Stimulated activated CD4-positive, alpha-beta T cell treated with anti-CD3 and anti-CD28 coated beads, Interleukin-1b, Interleukin-23, amount 100 ng/mL, for 4 hours (primary cell): ENCODE measurements around the gene CADM1.
A peak's percentile ranks its signal among the peaks of the same experiment; 100 is the strongest.

Experiments
- DNase-seq, 2 donors: peaks; one replicate each; pipeline ENCODE4 v3.0.0-alpha.2; 2020; ENCODE audit warnings: low read depth in 2 of 2

Gene CADM1

DNA sequence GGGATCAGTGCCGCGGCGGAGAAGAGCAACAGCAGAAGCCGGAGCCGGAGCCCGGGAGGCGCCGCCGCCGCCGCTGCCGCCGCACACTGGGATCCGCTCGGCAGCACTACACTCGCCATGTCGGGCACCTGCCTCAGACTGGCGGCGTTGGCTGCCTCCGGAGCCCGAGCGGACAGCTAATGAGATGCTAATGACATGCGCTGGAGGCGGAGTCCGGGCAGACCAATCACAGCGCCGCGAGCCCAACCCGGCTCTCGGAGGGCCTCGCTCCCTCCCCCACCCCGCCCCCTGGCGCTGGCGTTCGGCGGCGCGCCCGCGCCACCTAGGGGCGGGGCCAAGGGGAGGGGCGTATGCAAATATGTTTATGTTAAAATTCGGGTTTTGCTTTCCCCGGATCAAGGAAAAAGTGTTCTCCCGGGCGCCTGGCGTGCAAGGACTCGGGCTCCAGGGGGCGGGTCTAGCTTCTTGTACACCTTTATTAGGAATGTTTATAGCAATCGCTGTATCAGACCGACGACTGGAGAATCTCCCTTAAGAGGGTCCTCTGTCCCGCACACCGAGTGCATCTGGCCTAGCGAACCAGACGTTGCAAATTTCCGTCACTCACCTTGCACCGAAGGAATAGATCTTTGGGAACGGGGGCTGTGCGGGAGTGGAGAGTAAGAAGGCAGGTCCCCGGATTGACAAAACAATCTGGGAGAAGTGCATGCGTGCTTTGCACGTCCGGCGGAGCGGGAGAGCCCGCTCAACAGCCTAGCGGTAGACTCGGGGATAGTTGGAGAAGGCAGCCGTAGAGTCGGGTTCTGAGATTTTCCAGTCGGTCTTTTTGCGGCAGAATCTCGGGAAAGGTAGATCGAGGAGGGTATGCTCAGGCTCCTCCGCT, at the start of gene CADM1:
Gene CADM1, minus strand, starts transcription at position 140 of the 883 bp plus-strand sequence.
- peak; percentile 39 to 56 for DNase-seq

DNA sequence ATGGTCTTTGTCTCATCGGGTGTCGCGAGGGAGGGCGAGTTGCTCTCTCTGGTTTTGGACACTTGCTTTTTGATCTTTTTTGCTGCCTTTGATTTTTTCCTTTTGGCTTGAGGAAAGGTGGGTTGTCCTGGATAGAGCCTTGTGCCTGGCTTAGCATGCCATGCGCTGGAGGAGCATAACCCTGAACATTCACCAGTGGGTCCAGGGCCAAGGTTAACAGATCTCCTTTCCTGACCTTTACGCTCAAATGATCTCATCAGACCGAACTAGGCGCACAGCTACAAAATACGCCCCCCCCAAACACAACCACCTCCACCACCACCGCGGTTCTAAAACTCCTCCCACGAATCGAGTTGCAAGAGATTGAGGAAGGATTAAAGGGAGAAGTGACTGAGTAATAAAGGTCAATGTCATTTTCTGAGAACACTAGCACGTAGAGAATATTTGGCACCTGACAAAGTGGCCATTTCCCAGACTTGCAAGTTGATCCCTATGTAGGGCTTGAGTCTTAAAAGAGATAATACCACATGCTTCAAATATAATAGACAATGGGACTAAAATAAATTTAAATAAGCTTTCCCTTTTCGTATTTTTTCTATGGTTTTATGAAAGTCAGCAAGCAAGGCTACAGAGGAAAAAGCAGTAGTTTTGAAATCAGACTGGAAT, 48.7 kb upstream of the CADM1 start:
- no peak for DNase-seq

DNA sequence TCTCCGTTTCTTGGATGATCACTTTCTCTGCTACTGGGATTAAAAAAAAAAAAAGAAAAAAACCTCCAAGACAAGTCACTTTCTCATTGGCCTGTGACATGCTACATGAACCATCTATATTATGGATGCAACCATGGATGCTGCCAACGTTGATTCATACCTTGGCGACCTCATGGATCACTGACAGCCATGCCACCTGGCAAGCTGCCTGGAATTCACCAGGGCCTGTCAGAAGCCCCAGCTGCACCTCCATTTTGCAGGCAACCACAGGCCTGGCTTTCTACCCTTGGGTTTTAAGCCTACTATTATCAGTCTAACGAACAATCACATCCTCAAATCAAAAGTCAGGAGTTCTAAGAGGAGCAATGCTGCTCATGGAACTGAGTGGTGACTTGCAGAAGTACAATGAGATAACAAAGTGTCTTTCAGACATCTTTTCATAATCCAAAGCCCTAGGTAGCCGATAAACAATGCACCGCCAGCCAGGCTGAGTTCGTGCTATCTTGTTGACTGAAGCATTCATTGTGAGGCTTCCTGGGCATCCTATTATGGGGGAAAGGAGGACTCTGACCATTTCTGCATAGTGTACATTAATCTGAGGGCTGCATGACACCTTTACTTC, 48.0 kb upstream of the CADM1 start:
- DNase-seq, result no peak

DNA sequence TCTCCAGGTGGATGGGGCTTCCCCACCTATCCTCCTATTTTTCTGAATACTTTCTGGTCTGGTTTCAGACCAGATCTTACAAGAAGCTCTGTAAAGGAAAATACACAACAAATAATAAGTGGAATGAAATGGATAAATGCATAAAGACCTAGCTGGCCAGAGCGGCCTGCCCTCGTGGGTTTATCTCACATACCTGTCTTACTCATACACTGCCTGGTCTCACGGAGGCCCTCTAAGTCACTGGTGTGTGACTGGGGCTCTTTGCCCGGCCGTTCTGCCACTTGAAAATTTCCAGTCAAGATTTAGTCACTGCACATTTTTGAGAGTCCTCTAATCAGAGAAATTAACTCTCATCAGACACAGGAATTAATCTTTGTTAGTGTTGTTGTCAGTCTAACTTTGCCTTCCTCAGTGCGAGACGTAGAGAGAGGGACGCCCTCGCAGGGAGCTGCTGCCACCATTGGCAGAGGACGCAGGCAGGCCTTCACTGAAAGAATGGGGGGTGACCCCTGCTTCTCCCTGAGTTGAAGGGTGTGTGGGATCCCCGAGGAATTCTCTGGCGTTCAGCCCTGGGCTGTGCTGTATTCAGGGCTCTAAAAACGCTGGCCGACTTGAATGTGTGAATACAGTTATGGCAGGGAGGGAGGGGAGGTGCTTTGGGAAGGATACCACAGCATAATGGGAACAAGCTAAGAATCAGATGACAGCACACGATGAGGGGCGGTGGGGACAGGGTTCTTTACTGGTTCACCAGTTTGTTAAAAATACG, 46.3 kb upstream of the CADM1 start:
- no peak for DNase-seq

DNA sequence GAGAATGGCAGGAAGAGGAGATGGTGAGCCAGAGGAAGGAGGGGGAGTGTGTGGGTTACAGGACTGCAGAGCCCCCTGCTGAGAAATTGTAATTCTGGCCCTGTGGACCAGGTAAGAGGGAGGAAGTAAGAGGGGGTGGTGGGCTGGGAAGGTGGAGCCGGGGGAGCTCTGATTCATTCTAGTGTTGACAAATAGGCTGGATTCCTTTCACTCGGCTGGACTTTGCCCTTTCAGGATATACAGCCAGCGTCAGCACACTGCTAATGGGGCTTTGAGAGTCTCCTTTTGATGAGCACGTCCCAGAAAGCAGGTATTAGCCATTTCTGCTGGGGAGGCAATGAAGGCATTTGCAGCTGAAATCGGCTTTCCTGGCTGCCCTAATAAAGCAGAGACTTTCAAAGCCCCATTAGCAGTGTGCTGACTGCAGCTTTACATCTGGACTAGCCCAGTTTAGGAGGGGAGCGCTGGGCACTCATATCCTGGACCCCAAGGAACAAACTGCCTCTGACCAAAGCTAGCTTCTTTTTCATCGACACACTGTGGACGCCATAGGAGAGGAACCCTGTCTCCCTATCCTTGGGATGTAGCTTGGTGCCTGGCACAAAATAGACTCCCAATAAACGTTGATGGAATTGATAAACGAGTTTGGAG, 44.8 kb upstream of the CADM1 start:
- no peak for DNase-seq

DNA sequence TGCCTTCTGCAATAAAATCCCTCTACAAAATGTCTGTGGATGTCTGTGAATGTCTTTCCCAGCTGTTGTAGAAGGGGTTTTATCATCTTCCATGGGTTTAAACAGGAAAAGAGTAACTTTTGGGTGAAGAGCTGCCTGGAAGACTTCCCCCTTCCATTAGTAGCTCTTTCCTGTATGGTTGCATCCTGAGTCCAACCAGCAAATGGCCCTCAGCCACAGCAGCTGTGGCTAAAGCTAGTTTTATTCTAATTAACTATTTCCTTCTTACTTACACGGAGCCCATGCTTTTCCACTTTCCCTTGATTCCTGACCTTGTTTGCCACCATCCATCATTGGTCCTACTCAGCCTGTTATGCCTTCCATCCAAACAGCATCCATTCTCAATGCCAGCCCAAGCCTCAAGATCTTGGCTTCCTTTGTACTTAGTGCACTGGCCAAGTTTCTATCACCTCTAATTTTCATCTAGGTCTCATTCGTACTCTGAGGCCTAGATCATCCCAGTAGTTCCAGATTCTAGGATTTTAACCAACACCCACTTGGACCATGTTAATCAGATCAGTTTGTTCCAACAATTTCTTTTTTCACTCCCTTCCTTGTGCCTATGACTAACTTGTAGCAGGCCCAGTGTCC, 41.5 kb upstream of the CADM1 start:
- no peak for DNase-seq

DNA sequence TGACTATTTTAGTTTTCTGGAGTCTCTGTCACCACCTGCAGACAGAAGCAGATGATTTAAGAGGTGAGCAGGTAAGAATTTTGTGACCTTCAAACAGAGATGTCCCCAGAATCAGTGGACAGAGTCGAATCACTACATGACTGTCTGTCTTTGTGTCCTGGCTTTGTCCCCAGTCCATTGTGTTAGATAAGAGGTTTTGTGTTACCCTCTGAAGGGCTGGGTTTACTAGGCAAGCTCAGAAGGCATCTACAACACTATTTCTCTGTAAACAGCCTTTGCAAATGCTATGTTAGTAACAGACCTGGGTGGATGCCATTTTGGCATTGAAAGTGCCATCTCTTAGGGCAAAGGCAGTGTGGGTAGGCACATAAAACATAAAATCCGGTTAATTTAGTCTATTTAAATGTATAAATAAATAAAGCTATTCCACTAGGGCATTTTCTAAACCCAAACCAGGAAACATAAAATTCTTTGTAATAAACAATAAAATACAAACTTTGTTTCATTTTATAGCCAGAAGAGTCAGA, 40.3 kb upstream of the CADM1 start:
- DNase-seq, result no peak

DNA sequence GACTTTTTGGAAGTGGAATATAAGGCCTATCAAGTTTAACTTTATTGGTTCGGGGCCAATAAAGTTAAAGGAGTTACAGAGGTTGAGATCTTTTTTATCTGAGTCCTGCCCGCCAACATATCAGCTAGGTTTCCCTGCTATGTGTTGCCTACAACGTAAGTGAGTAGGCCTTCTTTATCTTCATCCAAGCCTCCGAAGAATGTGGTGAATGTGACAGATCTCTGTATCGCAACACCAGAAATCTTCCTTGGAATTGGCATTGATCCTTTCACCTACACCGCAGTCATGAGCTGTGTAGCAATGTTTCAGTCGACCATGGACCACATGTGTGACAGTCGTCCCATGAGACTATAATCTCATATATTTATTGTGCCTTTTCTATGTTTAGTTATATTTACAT, 37.3 kb upstream of the CADM1 start:
- DNase-seq, result no peak

DNA sequence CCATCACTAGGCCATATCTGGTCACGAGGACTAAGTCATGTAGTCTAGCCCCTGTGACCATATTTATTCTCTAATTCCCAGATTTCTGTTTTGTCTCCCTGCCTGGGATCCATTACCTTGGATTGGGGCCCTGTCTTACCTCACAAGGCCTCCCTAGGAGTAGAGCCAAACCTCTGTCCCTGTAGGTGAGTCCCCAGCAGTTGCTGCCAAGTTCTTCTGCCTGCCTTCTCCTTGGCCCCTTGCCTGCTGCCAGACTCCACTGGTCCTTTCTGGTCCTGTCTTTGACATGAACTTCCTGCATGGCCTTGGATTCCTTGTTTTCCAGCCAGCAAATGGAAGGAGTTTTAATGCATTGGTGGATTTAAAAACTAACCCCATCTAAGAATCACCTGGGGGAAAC, 35.6 kb upstream of the CADM1 start:
- no peak for DNase-seq

DNA sequence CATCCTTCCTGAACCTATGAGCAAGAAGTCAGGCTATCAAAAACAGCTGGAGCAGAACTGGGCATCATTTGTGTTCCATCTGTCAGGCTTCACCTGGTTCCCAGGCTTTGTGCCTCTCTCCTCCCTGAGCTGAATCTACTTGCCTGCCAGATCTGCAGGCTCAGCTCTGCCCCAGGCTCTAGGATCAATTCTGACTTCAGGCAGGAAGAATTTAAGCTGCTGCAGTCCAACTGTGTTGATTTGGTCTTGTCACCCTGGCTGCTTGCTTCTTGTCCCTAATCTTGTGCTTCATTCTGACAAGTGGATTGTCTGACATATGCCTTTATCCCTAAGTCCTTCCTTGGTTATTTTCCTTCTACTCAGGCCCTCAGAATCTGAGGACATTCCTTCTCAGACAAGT, 31.6 kb upstream of the CADM1 start:
- DNase-seq, result no peak

DNA sequence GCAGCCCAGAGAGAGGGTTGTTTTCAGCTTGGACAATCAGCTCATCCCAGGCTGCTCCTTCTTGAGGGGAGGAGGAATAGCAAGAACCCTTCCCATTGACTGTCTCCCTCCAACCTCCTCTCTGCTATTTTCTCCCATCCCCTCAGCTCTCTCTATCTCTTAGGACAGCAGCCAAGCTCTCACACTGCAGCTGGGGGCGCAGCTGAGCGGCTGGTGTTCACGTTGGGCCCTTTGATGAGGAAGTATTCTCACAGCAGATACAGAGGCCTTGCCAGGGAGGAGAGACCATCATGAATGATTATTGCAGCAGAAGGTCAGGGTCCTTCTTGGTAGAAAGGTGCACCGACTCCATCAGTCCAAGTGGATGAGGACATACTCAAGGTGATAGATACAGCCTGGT, 26.5 kb upstream of the CADM1 start:
- no peak for DNase-seq

DNA sequence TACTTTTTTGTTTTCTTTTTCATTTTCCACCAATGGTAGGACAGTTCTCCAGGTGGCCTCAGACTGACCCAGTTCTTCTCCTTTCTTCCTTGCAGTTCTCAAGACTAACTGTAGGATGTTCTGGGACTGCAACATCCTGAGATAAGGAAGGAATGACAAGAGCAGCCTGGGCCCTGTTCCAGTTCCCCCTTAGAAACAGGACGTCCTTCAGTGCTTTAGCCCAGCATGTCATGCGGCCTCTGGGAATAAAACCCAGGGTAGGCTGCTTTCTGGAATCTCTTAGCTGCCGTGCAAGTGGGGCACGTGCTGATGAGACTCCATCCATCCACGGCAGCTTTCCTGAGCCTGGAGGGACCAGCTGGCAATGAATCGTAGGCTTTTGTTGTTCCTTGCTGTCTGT, 24.0 kb upstream of the CADM1 start:
- no peak for DNase-seq

DNA sequence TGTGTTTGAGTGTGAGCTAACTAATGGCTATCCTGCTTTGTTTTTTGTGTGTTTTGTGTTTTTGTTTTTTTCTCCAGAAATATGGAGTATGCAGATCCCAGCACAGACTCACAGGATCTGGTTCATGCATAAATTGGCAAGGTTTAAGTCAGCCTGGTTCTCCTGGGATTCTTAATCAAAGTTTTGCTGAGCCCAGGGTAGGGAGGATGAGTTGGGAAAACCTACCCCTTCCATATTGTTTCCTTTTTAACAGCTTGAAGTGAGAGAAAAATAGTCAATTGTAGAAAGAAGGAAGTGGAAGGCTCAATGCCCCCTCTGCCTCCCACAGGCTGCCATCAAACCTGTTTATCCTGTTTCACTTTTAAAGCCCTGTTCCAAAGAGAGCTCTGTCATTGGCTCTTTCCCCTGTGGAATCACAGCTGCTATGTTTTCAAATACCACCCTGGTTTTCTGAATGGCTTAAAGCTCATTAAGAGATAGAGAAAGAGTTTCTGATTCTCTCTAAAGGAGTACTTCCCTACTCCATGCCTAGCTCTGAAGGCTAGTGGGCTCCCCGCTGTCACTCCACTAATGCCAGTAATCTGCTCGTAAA, 23.4 kb upstream of the CADM1 start:
- DNase-seq, result no peak

DNA sequence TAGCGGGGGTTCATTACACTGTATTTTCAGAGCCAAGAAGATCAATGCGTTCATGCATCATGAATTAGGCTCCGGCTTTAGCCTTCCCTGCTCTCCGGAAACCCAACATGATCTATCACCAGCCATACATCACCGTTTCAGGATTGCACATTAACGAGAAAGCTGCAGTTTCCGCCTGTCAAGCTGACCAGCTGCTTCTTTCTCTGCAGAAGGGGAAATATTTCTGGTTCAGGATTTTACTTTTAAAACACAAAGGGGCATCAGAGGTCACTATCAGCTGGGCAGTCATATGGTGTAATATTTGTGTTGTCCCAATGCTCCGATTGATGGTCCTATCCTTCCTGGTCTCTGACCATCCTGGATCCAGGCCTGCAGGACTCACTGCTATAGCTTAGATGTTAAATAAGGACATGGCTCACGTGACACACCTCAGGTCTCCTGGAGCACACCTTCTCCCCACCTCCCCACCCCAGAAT, 21.4 kb upstream of the CADM1 start:
- no peak for DNase-seq

DNA sequence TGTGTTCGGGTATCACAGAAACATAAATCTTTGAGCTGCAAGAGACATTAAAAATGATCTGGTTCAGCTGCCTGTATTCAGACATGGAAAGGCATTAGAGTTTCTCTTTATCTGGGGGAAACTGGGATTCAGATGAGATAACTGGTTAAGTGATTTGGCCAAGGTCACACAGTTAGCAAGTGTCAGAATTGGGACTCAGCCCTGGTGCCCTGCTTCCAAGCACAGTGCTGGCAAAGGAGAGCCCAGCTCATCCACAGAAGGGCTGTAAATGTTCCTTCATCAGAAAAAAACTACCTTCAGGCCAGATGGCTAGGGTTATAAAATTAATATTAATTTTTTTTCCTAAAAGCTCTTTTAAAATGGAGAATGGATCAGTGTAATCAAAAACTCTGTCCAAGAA, 20.4 kb upstream of the CADM1 start:
- no peak for DNase-seq

DNA sequence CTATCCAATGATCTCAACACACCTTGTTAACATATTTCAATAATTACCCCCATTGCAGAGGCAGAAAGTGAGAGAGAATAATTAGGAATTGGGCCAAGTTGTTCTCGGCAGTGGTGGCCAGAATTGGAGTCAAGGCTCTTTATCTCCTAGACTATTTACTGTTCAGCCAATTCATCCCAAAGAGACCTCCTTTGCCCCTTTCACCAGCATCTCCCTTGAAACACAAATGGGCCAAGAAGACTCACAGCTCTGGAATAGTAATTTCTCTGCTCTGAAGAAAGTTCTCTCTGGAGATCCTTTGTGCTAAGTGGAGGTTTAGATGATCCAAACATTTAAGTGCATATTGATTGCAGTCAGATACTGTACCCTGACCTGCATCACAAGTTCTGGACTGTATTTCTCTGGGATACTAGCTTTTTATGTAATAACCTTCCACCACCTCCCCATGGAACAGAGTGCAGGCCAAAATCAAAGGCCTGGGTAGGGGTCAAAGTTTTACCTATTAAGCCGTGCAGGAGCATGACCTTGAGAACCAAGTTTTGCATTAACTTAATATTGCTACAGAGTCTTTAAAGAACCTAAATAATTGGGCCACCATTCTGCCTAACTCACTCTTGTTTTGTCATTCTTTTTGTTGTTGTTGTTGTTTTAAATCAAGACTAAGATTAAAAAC, 19.6 kb upstream of the CADM1 start:
- no peak for DNase-seq

DNA sequence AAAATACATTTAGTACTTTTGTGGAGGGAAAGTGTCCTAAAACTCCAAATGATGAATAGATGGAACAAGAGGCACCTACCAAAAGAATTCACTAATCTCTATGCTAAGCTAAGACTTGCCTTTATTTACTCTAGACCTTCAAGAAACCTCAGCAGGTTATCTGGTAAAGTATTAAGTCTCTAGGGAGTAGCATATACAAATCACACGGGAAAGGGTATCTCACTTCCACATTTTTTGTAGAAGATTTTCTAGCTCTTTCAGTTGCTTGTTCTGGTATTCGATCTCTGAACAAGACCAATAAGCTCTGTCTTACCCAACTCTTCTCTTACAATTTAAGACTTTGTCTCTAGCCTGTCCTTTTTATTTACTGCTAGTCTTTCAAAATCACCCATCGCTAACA, 18.1 kb upstream of the CADM1 start:
- DNase-seq, result no peak

DNA sequence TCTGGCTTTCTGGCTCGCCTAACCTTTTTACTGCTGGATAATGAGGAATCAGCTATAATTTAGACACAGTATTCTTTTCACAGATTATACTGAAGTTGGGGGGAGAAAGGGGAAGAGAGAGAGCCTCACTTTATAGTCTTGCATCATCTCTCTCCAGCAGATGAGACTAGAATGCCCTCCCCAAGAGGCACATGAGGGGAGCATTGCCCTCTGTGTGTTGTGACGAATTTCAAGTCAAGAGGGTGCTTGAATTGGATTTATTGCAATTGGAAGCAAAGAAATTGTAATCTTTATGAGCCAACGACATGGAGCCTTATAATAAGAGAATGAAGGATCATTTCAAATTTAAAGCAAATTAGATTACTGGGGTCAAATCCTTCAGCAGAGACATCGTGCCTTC, 17.6 kb upstream of the CADM1 start:
- no peak for DNase-seq

DNA sequence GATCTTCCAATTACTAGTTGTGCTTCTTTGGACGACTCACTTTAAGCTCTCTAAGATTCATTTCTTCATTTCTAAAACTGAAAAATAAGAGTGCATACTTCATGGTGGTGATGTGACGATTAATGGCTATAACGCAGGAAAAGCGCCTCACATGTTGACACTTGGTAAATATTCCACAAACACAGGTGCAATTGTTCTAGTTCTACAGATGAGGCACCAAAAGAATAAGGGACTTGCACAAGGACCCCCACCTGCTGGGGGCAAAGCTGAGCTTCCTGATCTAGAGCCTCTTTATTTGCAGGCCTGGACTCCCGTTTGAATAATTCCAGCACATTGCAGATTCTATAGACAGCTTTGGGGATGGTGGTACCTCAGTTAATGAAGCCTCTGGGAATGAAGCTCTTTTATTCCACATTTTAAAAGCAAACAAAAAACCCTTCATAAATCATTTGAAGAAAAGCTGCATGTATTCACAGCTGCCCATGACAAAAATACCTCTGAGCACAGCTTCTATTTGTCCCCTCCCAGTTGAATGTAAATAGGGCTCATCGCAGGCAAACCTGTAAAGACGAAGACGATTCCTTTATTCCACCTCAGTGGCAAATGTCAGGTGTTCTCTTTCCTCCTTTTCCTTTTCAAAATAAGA, 14.9 kb upstream of the CADM1 start:
- no peak for DNase-seq
